ENCODE measurements around the gene ATMIN. TPM values are rescaled to one million over a fixed set of nuclear protein-coding genes. Genes with fewer than 3 reads are reported as not detected.

The ATMIN gene
- total and polyA plus RNA-seq, 2 of the 13 experiments (the other 11 are each of a cell fraction or from before 2014, with no cell fraction given) = 34.6 to 60.4 TPM

GRCh38 chr16:81077076-81077940 lies 41.7 kb downstream of the ATMIN start, which contains the start of gene C16orf46 (continued):
- TF ChIP-seq ZNF543 (CRISPR knock-in tag; IDR thresholded peaks at IDR 0.05) (peak; percentile 86; the same call in 1 of the 2 replicates), PHF8 (CRISPR knock-in tag; IDR thresholded peaks at IDR 0.05) (peak; percentile 100), AGO1 (IDR thresholded peaks at IDR 0.05; ENCODE audit: low read depth, low read length, poor library complexity, severe bottlenecking) (peak; percentile 84), FOSL1 (CRISPR knock-in tag; IDR thresholded peaks at IDR 0.05; ENCODE audit: borderline replicate concordance) (peak; percentile 54; the same call in 1 of the 2 replicates), YEATS2 (CRISPR knock-in tag; IDR thresholded peaks at IDR 0.05; ENCODE audit: borderline replicate concordance) (peak; percentile 89), ZNF33B (CRISPR knock-in tag; IDR thresholded peaks at IDR 0.05) (peak; percentile 67; the same call in 1 of the 2 replicates), ZNF549 (CRISPR knock-in tag; IDR thresholded peaks at IDR 0.05) (no peak; the same call in none of the 2 replicates), GTF2F1 (IDR thresholded peaks at IDR 0.05; ENCODE audit: low read length) (peak; percentile 66; the same call in 1 of the 2 replicates), ZMAT5 (CRISPR knock-in tag; IDR thresholded peaks at IDR 0.05; ENCODE audit: borderline replicate concordance, low read depth) (no peak)
- TF ChIP-seq, protein P1, sequence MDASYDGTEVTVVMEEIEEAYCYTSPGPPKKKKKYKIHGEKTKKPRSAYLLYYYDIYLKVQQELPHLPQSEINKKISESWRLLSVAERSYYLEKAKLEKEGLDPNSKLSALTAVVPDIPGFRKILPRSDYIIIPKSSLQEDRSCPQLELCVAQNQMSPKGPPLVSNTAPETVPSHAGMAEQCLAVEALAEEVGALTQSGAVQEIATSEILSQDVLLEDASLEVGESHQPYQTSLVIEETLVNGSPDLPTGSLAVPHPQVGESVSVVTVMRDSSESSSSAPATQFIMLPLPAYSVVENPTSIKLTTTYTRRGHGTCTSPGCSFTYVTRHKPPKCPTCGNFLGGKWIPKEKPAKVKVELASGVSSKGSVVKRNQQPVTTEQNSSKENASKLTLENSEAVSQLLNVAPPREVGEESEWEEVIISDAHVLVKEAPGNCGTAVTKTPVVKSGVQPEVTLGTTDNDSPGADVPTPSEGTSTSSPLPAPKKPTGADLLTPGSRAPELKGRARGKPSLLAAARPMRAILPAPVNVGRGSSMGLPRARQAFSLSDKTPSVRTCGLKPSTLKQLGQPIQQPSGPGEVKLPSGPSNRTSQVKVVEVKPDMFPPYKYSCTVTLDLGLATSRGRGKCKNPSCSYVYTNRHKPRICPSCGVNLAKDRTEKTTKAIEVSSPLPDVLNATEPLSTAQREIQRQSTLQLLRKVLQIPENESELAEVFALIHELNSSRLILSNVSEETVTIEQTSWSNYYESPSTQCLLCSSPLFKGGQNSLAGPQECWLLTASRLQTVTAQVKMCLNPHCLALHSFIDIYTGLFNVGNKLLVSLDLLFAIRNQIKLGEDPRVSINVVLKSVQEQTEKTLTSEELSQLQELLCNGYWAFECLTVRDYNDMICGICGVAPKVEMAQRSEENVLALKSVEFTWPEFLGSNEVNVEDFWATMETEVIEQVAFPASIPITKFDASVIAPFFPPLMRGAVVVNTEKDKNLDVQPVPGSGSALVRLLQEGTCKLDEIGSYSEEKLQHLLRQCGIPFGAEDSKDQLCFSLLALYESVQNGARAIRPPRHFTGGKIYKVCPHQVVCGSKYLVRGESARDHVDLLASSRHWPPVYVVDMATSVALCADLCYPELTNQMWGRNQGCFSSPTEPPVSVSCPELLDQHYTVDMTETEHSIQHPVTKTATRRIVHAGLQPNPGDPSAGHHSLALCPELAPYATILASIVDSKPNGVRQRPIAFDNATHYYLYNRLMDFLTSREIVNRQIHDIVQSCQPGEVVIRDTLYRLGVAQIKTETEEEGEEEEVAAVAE (CRISPR knock-in tag; IDR thresholded peaks at IDR 0.05; ENCODE audit: borderline replicate concordance) = no peak; the same call in 1 of the 2 replicates
- TF ChIP-seq, protein P2, sequence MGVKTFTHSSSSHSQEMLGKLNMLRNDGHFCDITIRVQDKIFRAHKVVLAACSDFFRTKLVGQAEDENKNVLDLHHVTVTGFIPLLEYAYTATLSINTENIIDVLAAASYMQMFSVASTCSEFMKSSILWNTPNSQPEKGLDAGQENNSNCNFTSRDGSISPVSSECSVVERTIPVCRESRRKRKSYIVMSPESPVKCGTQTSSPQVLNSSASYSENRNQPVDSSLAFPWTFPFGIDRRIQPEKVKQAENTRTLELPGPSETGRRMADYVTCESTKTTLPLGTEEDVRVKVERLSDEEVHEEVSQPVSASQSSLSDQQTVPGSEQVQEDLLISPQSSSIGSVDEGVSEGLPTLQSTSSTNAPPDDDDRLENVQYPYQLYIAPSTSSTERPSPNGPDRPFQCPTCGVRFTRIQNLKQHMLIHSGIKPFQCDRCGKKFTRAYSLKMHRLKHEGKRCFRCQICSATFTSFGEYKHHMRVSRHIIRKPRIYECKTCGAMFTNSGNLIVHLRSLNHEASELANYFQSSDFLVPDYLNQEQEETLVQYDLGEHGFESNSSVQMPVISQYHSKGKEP (CRISPR knock-in tag; IDR thresholded peaks at IDR 0.05) = 0 out of 2 replicates have a peak, but pooled peaks have one; percentile 60
- TF ChIP-seq, protein P3, sequence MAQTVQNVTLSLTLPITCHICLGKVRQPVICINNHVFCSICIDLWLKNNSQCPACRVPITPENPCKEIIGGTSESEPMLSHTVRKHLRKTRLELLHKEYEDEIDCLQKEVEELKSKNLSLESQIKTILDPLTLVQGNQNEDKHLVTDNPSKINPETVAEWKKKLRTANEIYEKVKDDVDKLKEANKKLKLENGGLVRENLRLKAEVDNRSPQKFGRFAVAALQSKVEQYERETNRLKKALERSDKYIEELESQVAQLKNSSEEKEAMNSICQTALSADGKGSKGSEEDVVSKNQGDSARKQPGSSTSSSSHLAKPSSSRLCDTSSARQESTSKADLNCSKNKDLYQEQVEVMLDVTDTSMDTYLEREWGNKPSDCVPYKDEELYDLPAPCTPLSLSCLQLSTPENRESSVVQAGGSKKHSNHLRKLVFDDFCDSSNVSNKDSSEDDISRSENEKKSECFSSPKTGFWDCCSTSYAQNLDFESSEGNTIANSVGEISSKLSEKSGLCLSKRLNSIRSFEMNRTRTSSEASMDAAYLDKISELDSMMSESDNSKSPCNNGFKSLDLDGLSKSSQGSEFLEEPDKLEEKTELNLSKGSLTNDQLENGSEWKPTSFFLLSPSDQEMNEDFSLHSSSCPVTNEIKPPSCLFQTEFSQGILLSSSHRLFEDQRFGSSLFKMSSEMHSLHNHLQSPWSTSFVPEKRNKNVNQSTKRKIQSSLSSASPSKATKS (CRISPR knock-in tag; IDR thresholded peaks at IDR 0.05) = peak; percentile 77; the same call in 1 of the 2 replicates
